ENCODE data around the gene WWOX.
"Not testable (repeated sequence)": the region's sequence is repeated elsewhere in the genome, so short reads cannot be mapped to it uniquely, and the experiment has no call there.

The WWOX gene

GRCh38 chr16:78596348-78596995 is 497.0 kb downstream of the WWOX start:
- no peak for DNase-seq
- Mint-ChIP-seq H3K4me1 (ENCODE audit: low read depth) (no peaks in the 10 kb centered on the region), H3K27me3 (no peaks in the 10 kb centered on the region), H3K4me3 (no peak overlapping the region), H3K9me3 (no peaks in the 10 kb centered on the region), H3K36me3 (ENCODE audit: low read depth) (no peaks in the 10 kb centered on the region), H3K27ac (no peak overlapping the region)

DNA sequence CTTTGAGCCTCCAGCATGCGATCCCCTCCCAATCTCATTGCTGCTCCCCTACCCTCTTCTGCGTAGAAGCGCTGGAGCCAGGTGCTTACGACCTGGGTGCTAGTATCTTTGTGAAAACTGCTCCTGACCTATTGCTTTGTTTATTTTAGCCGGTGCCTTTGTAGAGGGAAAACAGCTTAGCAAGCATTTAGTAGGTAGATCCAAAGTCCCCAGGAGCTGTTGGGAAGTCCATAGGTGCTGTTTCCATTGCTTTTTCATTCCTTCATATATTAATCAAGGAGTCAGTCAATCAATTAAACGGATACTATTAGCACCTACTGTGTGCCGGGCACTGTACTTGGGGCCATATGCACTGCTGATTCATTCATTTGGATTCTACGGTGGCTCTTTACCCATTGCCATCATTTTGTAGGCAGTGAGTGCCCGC is 497.6 kb downstream of the WWOX start:
- H3K27ac Mint-ChIP-seq = no peak overlapping the region
- no peaks in the 10 kb centered on the region for H3K4me1 Mint-ChIP-seq (ENCODE audit: low read depth)
- no peaks in the 10 kb centered on the region for H3K9me3 Mint-ChIP-seq
- DNase-seq = no peak
- no peaks in the 10 kb centered on the region for H3K27me3 Mint-ChIP-seq
- no peak overlapping the region for H3K4me3 Mint-ChIP-seq
- H3K36me3 Mint-ChIP-seq (ENCODE audit: low read depth) = no peaks in the 10 kb centered on the region

GRCh38 chr16:78597809-78598570 is 498.5 kb downstream of the WWOX start:
- Mint-ChIP-seq H3K36me3 (ENCODE audit: low read depth) (no peaks in the 10 kb centered on the region), H3K9me3 (no peaks in the 10 kb centered on the region), H3K27ac (no peak overlapping the region), H3K27me3 (no peaks in the 10 kb centered on the region), H3K4me1 (ENCODE audit: low read depth) (no peaks in the 10 kb centered on the region), H3K4me3 (no peak overlapping the region)
- DNase-seq = no peak

DNA sequence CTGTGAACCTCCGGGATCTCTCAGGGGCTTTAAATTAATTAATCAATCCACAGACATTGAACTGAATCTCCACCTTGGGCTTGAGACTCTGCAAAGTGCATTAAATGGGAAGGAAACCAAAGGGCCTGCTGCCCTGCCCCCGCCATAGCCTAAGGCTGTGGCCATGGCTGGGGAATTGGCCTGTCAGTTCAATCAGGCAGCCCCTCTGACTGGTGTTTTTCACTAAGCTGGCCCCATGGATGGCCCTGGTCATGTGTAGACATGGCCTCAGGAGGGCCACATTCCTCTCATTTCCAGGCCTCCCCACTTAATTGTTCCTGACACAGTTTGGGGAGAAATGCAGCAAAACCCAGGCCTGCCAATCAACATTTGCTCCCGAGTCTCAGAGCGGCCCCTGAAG is 499.8 kb downstream of the WWOX start:
- DNase-seq = no peak
- Mint-ChIP-seq H3K4me3 (no peak overlapping the region), H3K36me3 (ENCODE audit: low read depth) (no peaks in the 10 kb centered on the region), H3K4me1 (ENCODE audit: low read depth) (no peaks in the 10 kb centered on the region), H3K9me3 (no peaks in the 10 kb centered on the region), H3K27ac (no peak overlapping the region), H3K27me3 (no peaks in the 10 kb centered on the region)

DNA sequence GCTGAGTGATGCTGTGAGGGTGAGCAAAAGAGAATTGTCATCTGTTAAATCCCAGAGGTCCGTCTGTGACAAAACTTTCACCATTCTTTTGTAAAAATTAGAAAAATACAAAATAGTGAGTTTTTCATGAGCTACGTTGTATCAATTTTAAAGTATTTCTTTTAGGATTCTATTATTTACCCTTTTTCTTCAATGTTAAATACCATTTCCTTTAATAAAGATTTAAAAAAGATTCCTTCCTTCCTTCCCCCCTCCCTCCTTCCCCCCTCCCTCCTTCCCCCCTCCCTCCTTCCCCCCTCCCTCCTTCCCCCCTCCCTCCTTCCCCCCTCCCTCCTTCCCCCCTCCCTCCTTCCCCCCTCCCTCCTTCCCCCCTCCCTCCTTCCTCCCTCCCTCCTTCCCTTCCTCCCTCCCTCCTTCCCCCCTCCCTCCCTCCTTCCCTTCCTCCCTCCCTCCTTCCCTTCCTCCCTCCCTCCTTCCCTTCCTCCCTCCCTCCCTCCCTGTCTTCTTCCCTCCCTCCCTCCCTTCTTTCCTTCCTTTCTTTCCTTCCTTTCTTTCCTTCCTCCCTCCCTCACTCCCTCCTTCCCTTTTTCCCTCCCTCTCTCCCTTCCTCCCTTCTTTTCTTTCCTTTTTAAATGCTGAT is 505.1 kb downstream of the WWOX start:
- H3K9me3 Mint-ChIP-seq; H3K4me1 Mint-ChIP-seq (ENCODE audit: low read depth); H3K4me3 Mint-ChIP-seq; H3K27me3 Mint-ChIP-seq; DNase-seq; H3K36me3 Mint-ChIP-seq (ENCODE audit: low read depth); H3K27ac Mint-ChIP-seq: not testable (repeated sequence)

GRCh38 chr16:78605548-78606101 is 506.2 kb downstream of the WWOX start:
- DNase-seq = no peak
- Mint-ChIP-seq H3K27ac (no peak overlapping the region), H3K27me3 (no peaks in the 10 kb centered on the region), H3K4me3 (no peak overlapping the region), H3K36me3 (ENCODE audit: low read depth) (no peaks in the 10 kb centered on the region), H3K4me1 (ENCODE audit: low read depth) (peaks cover 3% of the 10 kb centered on the region), H3K9me3 (no peaks in the 10 kb centered on the region)

- Mint-ChIP-seq H3K4me3 (no peak overlapping the region), H3K27ac (no peak overlapping the region), H3K27me3 (no peaks in the 10 kb centered on the region), H3K36me3 (ENCODE audit: low read depth) (no peaks in the 10 kb centered on the region), H3K9me3 (no peaks in the 10 kb centered on the region), H3K4me1 (ENCODE audit: low read depth) (peaks cover 3% of the 10 kb centered on the region)
- DNase-seq = no peak
These were observed 507.1 kb downstream of the WWOX start for GRCh38 chr16:78606545-78606944.

DNA sequence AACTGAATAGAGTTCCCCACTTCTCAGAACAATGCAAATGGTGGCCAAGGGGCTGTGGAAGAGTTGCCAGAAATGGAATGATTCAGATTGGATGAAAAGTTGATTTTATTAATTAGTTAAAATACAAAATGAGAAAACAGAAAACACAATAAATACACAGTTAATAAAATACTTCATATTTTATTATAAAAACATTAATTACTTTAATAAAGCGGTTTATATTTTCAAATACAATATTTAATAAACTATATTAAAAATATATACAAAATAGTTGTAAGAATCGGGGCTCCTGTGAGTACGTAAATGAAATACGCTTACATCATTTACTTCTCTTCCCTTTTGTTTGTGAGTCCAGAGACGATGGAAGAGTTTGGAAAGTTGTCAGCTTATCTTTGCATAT is 507.6 kb downstream of the WWOX start:
- Mint-ChIP-seq H3K4me3 (no peak overlapping the region), H3K27me3 (no peaks in the 10 kb centered on the region), H3K36me3 (ENCODE audit: low read depth) (no peaks in the 10 kb centered on the region), H3K4me1 (ENCODE audit: low read depth) (peaks cover 3% of the 10 kb centered on the region), H3K27ac (no peak overlapping the region), H3K9me3 (no peaks in the 10 kb centered on the region)
- no peak for DNase-seq

DNA sequence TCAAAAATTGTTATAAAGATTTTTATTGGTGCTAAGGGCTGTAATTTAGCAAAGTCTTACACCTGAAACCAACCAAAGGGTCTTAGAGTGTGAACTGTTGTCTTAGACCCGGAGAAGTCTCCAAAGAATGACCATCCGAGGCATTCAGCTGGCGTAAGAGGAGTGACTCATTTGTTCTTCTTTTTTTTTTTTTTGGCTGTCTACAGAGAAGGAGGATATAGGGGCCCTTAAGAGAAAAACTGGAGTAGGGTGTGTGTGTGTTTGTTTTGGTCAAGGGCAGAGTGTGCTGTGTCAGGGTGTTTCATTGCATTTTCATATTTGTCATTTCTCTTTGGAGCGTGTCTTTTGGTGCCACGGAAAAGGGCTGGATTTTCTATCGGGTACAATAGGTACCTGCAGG is 508.0 kb downstream of the WWOX start:
- H3K27me3 Mint-ChIP-seq = no peaks in the 10 kb centered on the region
- H3K36me3 Mint-ChIP-seq (ENCODE audit: low read depth) = no peaks in the 10 kb centered on the region
- H3K4me1 Mint-ChIP-seq (ENCODE audit: low read depth) = peaks cover 3% of the 10 kb centered on the region
- no peak overlapping the region for H3K27ac Mint-ChIP-seq
- H3K4me3 Mint-ChIP-seq = no peak overlapping the region
- no peak for DNase-seq
- no peaks in the 10 kb centered on the region for H3K9me3 Mint-ChIP-seq

DNA sequence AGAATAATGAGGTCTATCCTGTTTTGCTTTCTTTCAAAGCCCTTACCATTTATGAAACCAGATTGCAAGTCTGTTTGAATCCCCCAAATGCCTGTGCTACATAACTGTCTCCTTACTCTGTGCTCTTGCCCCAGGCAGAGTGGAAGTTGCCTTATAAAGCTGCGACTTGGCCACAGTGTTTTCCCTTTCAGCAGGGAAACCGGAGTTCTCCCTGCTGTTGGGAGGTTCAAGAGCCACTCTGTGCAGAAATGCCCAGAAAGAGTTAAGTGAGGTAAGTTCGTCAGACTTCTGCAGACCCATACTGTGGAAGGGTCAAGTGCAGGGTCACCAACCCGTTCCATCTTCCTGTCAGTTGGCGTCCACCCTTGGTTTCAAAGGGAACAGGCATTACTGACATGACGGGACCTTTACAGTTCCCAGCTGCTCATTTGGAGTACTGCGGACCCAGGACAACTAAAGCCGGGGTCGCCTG is 508.9 kb downstream of the WWOX start:
- Mint-ChIP-seq H3K27ac (no peak overlapping the region), H3K36me3 (ENCODE audit: low read depth) (no peaks in the 10 kb centered on the region), H3K4me3 (no peak overlapping the region), H3K4me1 (ENCODE audit: low read depth) (peaks cover 3% of the 10 kb centered on the region), H3K27me3 (no peaks in the 10 kb centered on the region), H3K9me3 (no peaks in the 10 kb centered on the region)
- DNase-seq = no peak

DNA sequence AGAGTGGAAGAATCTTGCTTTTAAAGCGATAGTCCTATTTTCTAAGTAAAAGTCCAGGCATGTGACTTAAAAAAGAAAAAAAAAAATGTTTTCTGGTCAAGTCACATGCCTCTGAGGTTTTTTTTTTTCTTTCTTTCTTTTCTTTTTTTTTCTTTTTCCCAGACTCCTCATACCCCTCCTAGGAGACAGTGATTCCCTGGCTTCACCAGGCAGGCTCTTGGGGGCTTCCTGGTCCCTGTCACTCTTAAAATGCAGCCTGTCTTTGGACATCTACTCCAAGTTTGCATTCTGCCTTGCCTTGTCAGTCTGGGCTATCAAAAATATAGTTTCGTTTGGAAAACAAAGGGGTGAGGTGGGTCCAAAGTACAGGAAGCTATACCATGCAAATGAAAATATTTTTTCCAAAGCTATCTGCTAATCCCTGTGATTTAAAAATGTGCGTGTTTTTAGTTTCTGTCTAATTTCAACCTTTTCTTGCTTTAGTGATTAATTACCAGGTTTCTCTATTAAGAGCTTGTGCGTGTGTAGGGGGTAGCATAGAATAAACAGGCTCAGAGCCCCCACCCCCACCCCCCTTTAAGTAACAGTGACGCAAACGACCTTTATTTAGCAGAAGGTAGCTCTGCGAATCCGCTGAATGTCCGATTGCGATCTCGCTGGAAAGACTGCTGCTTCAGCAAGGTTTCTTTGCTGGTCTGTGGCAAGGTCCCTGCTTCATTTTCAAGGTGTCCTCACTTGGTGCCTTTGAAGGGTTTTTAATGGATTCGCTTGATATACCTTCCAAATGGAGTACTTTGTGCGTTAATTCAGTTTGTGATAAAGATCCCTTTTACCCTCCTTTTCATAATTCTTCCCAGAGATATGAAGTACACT is 510.2 kb downstream of the WWOX start:
- Mint-ChIP-seq H3K4me1 (ENCODE audit: low read depth) (peaks cover 3% of the 10 kb centered on the region), H3K4me3 (no peak overlapping the region), H3K36me3 (ENCODE audit: low read depth) (no peaks in the 10 kb centered on the region), H3K27me3 (no peaks in the 10 kb centered on the region), H3K9me3 (no peaks in the 10 kb centered on the region), H3K27ac (no peak overlapping the region)
- DNase-seq = no peak

DNA sequence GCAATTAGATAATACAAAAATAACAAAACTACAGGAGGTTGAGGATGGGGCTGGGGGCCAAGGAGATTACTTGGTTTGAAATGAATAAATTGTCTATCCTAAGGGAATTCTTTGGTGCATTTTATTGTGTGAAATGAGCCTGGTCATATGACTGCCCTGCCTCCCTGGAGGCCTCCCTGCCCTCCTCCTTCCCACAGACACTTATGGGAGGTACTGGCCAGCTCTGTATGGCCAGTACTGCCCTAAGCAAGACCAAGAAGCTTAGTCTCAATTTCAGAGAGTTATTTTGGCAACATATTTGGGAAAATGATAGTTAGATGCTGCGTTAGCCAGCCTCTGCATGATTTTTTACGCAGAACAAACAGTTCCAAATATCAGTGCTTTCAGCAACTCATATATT is 511.9 kb downstream of the WWOX start:
- Mint-ChIP-seq H3K27ac (no peak overlapping the region), H3K4me3 (no peak overlapping the region), H3K4me1 (ENCODE audit: low read depth) (peaks cover 3% of the 10 kb centered on the region), H3K9me3 (no peaks in the 10 kb centered on the region), H3K36me3 (ENCODE audit: low read depth) (no peaks in the 10 kb centered on the region), H3K27me3 (no peaks in the 10 kb centered on the region)
- DNase-seq = no peak

- peaks cover 12% of the 10 kb centered on the region for H3K9me3 Mint-ChIP-seq
- no peaks in the 10 kb centered on the region for H3K27me3 Mint-ChIP-seq
- no peak overlapping the region for H3K27ac Mint-ChIP-seq
- H3K4me1 Mint-ChIP-seq (ENCODE audit: low read depth) = no peaks in the 10 kb centered on the region
- no peak for DNase-seq
- H3K36me3 Mint-ChIP-seq (ENCODE audit: low read depth) = no peaks in the 10 kb centered on the region
- H3K4me3 Mint-ChIP-seq = no peak overlapping the region
These were observed 520.4 kb downstream of the WWOX start for GRCh38 chr16:78619811-78620210.

- H3K27me3 Mint-ChIP-seq = no peaks in the 10 kb centered on the region
- peaks cover 12% of the 10 kb centered on the region for H3K9me3 Mint-ChIP-seq
- H3K27ac Mint-ChIP-seq = no peak overlapping the region
- no peaks in the 10 kb centered on the region for H3K4me1 Mint-ChIP-seq (ENCODE audit: low read depth)
- no peak overlapping the region for H3K4me3 Mint-ChIP-seq
- no peaks in the 10 kb centered on the region for H3K36me3 Mint-ChIP-seq (ENCODE audit: low read depth)
- DNase-seq = no peak
These were observed 520.8 kb downstream of the WWOX start for GRCh38 chr16:78620291-78620690.
